Raji (cell line): ENCODE results near the gene ZNF407.

Source experiments
- POLR2A ChIP-seq: IDR thresholded peaks from 2 replicates; pipeline ENCODE4 v1.6.1; 2011; ENCODE audit warnings: low read depth, low read length, control low read depth; ENCODE audit not compliant: insufficient read depth

The ZNF407 gene

DNA sequence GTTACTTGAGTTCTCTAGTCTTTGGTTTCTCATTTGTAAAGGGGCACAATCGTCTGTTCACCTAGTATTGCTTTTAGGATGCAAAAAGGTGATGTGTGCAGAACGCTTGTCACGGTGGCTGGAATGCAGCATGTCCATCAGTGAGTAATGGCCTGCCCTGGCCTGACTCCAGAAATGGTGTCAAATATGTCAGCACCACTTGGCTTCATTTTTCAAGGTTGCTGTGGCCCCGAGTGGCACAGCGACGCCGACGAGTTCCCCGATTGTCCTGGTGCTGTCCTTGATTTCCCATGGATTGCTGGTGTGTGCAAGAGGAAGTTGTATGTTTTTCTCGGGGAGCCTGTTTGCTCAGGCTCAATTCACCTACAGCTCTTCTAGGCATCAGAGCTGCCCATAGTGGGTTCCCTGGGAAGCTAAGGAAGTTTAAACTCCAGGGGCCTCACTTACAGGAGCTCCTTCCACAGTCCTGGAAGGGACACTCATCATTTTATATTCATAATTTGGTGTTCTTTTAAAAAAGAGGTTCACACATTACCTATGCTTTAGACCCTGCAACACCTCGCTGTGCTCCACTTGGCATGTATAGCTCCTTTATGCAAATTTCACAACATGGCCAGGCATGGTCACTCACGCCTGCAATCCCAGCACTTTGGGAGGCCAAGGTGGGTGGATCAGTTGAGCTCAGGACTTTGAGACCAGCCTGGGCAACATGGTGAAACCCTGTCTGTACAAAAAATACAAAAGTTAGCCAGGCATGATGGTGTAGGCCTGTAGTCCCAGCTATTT is 25.6 kb upstream of the ZNF407 start:
- TF ChIP-seq POLR2A, result no peak

DNA sequence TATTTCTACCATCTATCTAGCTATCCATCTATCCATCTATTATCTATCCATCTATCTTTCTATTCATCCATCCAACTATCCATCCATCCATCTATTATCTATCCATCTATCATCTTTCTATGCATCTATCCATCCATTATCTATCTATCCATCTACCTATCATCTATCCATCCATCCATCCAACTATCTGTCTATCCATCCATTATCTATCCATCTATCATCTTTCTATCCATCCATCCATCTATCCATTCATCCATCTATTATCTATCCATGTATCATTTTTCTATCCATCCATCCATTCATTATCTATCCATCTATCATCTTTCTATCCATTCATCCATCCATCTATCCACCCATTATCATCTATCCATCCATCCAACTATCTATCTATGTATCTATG is 24.6 kb upstream of the ZNF407 start:
- no peak for TF ChIP-seq POLR2A

DNA sequence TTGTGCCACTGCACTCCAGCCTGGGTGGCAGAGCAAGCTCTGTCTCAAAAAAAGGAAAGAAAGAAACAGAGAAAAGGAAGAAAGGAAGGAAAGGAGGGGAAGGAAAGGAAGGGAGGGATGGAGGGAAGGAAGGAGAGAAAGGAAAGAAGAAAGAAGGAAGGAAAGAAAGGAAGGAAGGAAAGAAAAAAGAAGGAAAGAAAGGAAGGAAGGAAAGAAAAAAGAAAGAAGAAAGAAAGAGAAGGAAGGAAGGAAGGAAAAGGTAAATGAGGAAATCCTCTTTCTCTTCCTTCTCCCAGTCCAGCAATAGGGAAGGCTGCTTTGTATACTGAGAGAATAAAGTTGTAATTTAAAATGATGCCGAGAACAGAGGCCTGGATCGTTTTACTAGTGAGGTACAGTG is 22.8 kb upstream of the ZNF407 start:
- TF ChIP-seq POLR2A, result no peak

DNA sequence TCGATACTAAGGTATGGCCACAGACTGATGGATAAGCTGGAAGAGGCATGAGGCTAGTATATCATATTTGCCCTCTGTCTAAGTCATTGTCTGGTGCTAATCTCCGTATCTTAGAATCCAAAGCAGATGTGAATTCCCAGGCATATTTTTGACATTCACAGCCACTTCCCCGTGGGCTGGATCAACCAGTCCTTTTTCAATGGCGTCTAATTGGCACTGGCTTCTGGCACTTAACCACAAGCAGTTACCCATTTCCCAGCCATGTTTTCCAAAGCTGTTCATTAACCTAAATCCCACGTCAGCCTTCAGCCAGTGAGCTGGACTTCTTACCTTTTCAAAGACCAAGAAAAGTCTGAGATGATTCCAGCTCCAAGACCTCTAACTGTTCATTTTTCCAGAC is 20.7 kb upstream of the ZNF407 start:
- TF ChIP-seq POLR2A, result no peak

DNA sequence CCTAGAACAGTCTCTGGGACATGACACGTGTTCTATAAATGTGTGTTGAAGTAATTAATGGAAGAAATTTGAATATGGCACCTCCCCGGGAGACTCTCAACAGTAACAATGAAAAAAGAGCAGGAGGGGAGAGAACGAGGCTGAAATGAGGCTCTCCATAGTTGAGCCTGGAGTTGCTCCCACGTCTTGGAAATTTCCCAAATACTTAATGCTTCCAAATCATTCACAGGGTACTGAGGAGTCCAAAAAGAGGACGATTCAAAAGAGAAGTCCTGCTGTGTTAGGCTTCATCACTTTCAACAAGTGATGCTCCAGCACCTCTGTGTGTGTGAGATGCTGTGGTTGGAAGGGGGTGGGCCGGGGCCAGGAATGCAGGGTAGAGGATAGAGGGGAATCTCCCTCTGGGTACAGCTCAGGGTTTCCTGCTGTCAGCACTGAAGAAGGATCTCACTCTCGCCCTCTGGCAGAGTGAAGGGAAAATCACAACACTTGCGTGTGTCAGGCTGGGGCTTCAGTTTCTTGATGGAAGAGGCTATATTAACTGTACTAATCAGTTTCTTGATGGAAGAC is 18.1 kb upstream of the ZNF407 start:
- TF ChIP-seq POLR2A, result no peak

DNA sequence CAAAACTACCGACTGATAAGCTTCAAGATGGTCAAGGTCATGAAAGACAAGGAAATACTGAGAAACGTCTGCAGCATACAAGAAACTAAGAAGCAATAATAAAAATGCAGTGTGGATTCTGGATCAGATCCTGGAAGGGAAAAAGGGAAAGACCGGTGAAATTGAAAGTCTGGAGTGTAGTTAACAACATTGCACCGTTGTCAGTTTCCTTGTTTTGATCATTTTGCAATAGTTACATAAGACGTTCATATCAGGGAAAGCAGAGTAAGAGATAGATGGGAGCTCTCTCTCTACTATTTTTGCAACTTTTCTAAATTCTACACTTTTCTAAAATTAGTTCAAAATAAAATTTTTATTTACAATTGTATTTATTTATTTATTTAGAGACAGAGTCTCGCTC is 15.0 kb upstream of the ZNF407 start:
- TF ChIP-seq POLR2A, result no peak

DNA sequence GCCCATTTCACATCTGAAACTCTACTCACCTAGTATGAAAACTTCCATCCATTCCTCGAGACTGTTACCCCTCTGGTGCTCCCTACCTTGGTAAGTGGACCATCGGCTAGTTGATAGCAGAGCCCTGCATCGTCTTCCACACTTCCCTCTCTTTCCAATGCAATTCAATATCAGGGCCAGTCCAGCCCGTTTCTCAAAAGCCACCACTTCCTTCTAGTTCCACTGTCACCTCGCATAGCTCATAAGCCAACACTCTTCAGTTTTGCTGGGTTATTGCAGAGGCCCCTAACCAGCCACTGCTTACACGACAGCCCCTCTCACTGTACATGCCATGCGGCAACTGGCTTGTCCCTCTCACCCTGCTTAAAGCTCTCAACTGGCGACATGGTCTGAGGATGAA is 10.2 kb upstream of the ZNF407 start:
- TF ChIP-seq POLR2A, result no peak

DNA sequence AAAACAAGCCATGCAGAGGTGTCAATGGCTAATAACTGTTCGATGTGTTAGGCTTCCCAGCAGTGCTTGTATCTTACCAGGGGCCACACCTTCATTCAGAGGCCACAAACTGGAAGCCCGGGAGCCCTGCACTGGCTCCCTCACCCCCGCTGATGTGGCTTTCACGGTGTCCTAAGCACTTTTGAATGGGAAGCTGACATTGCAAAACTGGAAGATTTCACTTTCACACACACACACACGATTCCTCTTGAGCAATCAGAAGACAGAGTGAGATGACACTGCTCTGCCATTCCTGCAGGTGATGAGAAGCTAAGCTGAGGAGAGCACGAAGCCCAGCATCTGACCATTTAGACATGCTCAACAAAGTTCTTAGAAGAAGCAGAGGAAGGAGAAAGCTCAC is 8.6 kb upstream of the ZNF407 start:
- no peak for TF ChIP-seq POLR2A

DNA sequence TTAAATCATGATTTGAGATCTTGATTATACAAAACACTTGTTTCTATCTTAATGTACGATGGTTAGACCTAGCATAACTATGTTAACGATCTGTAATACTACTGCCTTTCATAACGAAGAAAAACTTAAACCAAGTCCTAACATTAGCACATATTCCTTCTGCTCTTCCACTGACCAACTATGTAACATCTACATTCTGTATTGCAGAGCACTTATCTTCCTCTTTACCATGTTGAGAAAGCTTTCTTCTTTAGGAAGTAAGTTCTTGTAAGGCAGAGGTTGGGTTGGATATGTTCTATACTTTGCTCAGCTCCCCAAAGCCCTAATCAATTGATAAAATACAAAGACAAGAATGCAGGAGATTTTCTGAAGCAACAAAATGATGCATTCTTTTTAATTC is 7.9 kb upstream of the ZNF407 start:
- TF ChIP-seq POLR2A, result no peak

DNA sequence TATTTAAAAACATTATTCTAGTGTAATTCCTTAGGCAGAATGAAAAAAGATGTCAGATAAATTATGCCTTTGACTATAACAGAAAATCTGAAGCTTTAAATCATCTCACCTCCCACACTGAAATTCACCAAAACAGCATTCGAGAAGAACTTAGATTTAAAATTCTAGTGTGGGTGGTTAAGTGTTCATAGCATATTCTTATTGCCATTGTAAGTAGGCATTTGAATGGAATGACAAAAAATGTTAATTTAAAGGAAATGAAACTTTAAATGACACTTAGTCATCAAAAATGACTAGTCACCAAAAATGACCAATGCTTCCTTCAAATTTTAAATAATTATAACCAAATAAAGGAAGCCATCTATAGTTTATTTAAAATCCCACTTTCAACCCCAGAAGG is 7.0 kb upstream of the ZNF407 start:
- no peak for TF ChIP-seq POLR2A

DNA sequence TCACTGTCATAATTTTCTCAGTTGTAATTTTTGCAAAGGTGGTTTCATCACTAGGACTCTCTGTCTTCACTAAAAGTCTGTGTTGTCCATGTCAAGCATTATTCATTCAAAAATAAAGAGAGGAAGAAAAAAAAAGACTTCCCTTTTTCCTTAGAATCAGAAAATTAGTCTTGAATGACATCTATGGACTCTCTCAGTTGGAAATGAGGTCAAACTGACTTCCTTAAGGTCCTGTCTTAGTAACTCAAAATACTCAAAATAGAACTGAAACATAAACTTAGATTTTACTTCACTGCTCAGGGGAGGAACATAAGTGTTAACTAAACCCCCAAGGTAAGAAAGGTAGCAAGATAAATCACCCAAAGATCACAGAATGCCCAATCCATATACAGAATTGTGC is 2.2 kb upstream of the ZNF407 start:
- no peak for TF ChIP-seq POLR2A

DNA sequence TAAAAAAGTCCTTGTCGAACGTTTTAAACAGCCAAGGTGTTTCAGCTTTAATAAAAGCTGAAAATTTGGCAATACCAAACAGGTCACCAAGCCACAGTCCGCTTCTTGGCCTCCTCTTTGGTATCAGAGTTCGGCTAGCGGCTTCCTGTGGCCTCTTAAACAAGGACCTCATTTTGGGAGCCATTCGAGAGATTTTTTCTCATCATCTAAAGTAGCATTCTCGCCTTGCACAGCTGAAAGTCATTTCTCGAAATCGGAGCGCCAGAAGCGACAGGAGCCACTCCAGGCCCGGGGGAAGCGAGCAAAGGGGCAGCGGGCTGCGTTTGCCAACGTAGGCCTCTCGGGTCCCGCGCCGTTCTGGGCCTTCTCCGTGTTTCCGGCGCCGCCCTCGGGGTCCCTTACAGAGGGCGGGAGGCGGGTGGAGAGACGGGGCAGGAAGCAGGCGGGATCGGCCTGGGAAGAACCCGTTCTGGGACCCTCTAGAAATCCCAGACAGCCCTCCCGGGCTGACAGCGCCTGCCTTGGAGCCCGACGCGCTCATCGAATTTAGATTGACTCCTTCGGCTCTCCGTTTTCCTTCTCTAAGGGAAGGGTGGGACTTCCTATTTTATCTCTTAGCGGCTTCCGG is 522 bp upstream of the ZNF407 start:
- peak; percentile 27; the same call in 1 of the 2 replicates for TF ChIP-seq POLR2A

DNA sequence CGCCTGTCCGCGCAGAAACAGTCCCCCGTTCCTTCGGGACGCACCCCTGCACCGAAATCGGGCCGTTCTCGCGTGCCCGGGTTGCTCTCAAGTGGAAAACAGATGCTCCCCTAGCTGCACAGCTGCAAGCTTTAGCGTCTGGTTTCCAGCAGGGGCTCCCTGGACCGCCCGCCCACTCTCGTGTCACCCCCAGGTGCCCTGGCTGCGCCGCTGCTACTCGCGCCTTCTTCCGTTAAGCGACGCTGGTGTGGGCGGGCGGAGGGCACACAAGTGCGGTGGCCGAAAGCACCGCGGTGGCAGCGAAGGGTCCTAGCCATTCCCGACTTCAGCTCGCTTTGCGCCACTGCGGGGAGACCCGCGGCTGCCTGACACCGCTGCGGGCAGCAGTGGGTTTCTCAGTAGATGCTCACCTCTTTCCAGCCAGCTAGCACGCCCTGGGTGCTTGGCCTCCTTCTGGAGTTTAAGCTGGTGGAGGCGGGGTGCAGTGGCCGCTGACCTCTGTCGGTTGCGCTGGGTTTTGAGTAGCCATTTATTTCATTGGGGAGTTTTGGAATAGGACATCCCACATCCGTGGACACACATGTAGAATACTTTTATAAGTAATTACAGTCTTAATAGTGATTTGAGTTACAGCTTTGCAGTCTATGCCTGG is 806 bp downstream of the ZNF407 start:
- peak; percentile 43; the same call in 1 of the 2 replicates for TF ChIP-seq POLR2A

DNA sequence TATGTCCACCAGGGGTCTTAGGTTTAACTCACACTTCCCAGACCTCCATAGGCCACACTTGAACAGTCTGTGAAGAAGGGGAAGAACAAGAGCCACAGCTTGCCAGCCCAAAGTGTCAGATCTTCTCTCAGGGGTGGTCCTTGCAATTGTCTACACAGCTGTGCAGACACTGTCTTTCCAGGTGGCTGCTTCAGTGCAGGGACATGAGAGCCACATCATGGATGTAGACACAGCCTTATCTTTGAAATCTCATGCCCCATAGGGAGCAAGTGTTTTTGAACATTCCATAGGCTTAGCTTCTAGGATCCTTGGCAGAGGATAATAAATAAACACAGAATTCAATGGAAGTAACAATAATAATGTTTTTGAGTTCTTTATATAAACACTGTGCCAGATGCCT is 6.7 kb downstream of the ZNF407 start:
- TF ChIP-seq POLR2A, result no peak

DNA sequence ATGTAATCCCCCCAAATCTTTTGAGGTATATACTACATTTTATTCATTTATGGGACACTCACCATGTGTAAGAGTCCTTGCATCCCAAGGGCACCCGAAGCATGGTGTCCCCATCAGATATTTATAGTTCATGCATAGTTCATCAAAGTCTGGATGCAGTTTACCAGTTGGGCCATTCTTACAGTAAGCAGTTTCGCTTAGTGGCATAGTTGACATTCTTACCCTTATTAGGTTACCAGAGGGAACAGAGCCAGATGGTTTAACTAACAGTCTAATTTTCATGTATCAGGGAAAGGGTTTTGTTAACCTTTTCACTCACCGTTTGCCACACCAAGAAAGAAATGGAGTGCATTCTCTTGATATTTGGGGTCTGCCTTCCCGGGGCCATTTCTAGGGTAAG is 7.1 kb downstream of the ZNF407 start:
- TF ChIP-seq POLR2A, result no peak

DNA sequence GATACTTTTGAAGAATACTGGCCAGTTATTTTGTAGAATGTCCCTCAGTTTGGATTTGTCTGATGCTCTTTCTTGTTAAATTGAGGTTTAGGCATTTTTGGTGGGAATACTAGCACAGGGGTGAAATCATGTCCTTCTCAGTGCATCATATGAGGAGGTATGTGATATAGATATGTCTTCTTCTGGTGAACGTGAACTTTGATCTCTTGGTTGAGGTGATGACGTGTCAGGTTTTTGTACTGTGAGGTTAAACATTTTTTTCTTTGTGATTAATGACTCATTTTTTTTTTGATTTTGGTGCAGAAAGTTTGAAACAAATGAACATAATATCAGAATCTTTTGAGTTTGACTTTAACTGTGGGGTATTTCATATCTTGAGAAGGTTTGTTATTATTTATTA is 11.0 kb downstream of the ZNF407 start:
- TF ChIP-seq POLR2A, result no peak

DNA sequence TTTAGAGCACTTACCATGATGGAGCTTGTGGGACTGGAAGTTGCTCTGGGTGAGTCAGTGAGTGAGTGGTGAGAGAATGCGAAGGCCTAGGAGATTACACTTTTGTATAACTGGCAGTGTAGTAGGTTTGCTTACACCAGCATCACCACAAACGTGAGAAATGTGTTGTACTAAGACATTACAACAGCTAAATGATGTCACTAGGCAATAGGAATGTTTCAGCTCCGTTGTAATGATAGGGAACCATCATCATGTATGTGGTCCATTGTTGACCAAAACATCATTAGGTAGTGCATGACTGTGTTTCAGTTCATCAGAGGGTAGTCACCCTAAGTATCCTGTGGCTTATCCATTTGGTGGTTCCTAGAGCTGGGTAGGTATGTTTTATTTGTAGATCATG is 11.9 kb downstream of the ZNF407 start:
- TF ChIP-seq POLR2A, result no peak
